ENCODE data around the gene RSRP1.
"Not testable (repeated sequence)": the region's sequence is repeated elsewhere in the genome, so short reads cannot be mapped to it uniquely, and the experiment has no call there.

The RSRP1 gene

DNA sequence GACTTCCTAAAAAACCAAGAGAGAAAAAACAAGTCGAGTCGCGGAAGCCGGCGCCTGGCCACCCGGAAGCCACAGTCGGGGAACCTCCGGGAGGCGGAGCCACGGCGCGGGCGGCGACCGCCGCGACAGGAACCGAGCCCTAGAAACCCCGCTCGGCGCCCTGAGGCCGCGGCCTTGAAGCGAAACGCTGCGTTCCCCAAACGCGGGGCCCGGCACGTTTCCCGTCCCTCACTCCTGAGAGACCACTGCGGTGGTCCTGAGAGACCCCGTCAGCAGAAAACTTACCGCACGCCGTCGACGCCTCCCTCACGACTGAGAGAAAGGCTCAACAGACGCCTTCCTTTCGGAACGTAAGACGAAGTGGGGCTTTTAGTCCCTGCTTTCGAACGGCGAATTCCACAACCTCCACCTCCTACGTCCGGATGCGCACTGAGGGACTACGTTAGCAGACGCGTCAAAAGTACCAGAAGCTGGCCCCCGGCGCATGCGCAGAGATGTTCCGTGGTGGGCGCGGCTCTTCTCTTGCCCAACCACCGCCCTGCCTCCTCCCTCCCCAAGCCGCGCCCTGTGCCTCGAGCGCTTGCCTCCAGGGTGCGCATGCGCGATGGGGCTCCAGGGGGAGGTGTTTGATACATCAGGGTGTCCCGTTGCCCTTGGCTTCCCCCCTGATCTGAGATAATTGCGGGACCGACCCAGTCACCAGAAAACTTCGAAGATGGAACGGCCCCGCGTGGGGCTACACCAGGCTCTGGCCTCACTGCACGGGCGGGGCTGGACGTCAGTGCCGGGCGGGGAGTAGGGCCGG is at the start of gene RSRP1:
RSRP1 (minus strand) TSS at position 431 of the 805 bp plus-strand sequence. CDS start 491 bp downstream, outside the sequence.
- peak; percentile 99 for DNase-seq

DNA sequence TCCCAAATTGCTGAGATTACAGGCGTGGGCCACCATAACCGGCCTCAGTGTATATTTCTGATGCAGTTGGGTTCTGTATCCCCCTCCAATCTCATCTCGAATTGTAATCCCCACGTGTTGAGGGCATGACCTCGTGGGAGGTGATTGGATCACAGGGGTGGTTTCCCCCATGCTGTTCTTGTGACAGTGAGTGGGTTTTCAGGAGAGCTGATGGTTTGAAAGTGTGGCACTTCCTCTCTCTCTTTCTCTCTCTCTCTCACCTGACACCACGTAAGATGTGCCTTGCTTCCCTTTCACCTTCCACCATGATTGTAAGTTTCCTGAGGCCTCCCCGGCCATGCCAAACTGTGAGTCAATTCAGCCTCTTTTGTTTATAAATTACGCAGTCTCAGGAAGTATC is 49.2 kb upstream of the RSRP1 start:
- DNase-seq: not testable (repeated sequence)

DNA sequence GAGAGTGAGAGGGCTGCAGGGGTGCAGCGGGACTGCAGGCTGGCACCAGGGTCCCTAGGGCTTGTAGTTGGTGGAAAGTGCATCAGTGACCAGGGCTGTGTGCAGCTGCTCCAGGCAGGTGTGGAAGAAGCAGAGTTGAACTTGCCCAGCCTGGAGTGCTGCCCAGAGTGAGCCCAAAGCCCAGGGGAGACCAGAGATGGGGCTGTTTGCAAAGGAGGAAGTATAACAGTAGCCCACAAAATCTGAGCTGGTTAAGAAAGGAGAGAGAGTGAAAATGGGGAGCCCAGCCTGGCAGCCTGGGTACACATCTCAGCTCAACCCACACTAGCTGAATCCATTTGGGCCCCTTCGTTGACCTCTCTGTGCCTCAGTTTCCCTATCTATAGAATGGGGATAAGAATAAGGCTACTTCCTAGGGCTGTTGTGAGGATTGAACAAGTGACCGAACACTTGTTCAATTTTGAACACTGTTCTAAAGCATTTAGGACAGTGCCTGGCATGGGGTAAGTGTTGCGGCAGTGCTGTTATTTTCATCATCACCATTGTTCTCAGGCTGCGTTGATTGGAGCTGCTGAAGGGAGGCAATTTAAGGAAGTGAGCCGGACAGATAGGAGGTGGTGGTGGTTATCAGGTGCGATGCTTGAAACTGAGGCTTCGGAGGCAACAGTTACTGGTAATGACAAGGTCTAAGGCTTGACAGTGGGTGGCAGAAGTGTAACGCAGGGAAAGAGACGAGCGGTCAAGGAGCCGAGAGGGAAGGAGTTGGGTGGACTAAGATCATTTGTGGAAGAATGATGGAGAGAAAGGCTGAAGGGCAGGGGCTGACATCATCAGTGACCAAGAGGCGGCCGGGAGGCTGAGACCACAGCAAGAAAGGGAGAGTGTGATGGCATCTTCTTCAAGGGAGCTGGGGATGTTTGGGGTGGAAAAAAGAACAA is 47.9 kb upstream of the RSRP1 start:
- DNase-seq: not testable (repeated sequence)

- not testable (repeated sequence) for DNase-seq
Measured at GRCh38 chr1:25293426-25293825, 46.2 kb upstream of the RSRP1 start.

- DNase-seq: not testable (repeated sequence)
Measured at GRCh38 chr1:25290043-25290442, 42.8 kb upstream of the RSRP1 start.

GRCh38 chr1:25288573-25289101 is 41.4 kb upstream of the RSRP1 start:
- DNase-seq: not testable (repeated sequence)

DNA sequence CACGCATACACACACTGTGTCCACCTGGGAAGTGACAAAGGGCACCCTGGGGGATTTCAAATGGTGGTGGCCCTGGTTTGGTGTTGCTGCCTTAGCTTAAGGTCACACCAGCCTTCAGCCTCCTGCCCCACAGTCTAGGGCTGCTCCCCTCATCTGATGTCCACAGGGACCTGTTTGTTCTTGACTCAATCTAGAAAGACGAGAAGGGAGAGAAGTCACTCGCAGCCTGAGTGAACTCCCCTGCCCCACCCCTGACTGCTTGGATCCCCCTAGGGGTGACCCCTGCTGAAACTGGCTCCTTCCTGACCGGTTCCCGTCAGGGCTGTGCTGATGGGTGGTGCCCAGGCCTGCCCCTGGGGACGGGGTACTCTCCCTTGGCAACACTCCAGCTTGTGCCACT is 39.9 kb upstream of the RSRP1 start:
- DNase-seq: not testable (repeated sequence)

DNA sequence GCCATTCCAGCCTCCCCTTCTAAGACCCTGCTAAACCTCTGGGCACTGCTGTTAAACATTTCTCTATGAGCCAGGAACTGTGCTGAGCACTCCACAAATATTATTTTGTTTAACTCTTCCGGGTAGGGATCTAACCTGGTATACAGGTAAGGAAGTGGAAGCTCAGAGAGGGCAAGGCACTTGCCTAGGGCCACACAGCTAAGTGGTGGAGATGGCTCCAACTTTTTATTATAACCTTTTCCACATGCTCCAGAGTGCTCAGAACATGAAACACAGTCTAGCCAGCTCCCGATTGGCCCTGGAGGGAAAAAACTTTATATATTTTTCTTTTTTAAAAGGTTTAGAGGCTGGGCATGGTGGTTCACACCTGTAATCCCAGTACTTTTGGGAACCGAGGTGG is 38.6 kb upstream of the RSRP1 start:
- not testable (repeated sequence) for DNase-seq

GRCh38 chr1:25279693-25280111 is 32.4 kb upstream of the RSRP1 start:
- not testable (repeated sequence) for DNase-seq

DNA sequence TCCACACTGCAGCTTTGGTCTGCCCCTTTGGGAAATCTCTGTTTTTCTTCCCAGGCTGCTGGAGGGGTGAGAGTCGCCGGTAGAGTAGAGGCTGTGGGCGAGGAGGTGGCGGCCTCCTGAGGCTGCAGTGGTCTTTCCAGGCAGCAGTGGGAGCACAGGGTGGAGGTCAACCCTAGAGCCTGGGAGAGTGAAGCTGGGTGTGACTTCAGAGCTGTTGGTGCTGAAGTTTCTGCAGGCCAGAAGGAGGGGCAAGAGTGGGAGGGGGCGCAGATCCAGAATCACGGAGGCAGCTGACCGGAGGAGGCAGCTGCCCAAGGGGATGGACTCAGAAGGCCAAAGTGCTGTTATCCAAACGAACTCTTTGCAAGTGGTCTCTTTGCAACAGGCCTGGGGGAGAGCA is 31.5 kb upstream of the RSRP1 start:
- DNase-seq: not testable (repeated sequence)

- not testable (repeated sequence) for DNase-seq
Measured at GRCh38 chr1:25278358-25278757, 31.1 kb upstream of the RSRP1 start.

DNA sequence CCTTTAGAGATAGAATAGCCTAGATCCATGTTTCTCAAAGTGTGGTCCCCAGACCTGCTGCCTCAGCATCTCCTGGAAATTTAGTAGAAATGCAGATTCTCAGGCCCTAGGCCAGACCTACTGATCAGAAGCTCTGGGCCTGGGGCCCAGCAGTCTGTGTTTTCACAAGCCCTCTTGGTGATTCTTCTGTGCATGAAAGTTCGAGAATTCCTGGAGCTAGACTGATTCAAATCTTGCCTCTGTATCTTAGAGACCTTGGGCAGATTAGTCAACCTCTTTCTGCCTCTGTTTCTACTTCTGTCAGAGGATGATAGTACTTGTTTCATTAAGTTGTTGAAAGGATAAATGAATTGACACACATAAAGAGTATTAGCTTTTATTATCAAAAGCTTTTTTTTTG is 30.0 kb upstream of the RSRP1 start:
- DNase-seq: not testable (repeated sequence)

DNA sequence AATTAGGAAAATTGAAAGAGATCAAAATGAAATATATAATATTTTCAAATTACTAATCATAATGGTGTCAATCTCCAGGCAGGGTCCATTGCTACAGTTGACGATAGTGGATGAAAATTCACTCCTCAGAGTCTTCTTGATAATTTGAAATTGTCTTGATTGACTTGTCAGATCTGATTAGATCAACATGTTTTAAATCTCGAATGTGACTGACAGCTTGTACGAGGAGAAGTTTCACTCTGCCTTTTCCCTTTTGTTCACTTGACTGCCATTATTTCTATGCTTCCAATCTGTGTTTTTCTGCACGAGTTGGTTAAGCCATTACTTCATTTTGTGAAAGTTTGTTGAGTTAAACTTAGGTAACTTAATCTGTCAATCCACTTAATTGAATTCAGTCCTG is 28.4 kb upstream of the RSRP1 start:
- DNase-seq: not testable (repeated sequence)

DNA sequence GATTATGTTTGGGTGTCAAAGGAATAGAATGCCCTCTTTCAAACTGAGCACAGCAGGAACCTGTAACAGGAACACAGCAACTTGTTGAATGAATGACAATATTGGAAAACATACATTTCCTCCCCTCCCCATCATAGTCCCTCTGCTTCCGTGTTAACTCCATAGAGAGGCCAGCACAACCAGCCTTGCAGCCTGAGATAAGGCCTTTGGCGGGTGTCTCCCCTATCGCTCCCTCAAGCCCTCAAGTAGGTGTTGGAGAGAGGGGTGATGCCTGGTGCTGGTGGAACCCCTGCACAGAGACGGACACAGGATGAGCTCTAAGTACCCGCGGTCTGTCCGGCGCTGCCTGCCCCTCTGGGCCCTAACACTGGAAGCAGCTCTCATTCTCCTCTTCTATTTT is 25.0 kb upstream of the RSRP1 start, which contains the start of gene RHD:
RHD (plus strand) TSS at position 272 of the 400 bp plus-strand sequence; CDS start at position 311, 39 bp downstream.
- not testable (repeated sequence) for DNase-seq

GRCh38 chr1:25268143-25268760 is 21.0 kb upstream of the RSRP1 start:
- DNase-seq: not testable (repeated sequence)

DNA sequence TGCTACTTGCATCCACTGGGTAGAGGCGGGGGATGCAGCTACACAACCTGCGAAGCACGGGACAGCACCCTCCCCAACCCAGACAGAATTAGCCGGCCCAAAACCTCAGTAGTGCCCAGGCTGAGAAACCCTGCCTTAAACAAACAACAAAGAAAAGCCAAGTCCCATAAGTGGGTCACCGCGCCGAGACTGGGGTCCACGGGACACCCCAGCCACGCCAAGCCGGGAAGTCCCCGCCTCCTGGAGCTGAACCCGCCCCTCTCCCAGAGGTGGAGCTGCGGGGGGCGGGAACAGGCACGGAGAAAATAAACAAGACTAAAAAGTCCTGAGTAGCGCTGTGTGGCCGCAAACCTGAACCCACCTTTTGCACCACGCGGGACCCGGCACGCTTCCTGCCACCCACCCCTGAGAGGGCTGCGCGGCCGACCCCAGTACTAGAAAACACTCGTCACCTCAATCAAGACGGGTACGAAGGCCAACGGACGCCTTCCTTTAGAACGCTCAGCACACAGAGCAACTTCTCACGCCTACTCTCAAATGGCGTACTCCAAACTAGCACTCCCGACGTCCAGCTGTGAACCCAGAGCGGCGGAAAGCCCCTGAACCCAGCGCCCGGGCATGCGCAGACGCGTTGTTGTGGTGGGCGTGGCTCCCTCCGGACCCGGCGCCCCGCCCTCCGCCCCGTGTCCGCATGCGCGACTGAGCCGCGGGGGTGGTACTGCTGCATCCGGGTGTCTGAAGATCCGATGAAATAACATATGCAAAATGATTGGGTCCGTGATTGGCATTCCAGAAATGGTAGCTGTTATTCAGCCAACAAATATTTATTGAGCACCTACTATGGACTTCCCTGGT is 20.3 kb upstream of the RSRP1 start:
- peak; percentile 49 for DNase-seq

GRCh38 chr1:25266554-25267287 is 19.5 kb upstream of the RSRP1 start:
- DNase-seq: not testable (repeated sequence)

GRCh38 chr1:25260336-25260735 is 13.1 kb upstream of the RSRP1 start:
- DNase-seq: not testable (repeated sequence)

DNA sequence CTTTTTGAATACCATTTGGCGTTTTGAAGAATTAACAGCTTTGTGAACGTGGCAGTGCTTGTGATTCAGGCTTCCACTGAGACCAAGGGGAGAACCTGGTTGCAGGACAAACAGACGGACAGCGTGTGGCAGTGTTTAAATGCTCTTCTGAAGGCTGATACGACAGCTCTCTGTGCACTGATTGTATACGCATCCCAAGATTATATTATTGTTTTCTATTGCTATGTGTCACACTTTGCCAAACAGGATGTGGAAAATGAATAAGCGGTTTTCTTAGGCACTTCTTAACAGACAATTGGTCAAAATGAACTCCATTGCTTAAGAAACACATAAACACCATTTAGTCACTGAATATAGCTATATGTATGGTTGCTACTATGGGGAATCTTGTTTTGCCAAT is 12.6 kb upstream of the RSRP1 start:
- not testable (repeated sequence) for DNase-seq

- no peak for DNase-seq
Measured at GRCh38 chr1:25257196-25257595, 9.9 kb upstream of the RSRP1 start.

GRCh38 chr1:25256578-25256965 is 9.3 kb upstream of the RSRP1 start:
- no peak for DNase-seq

Data from NCI-H2107 (cell line).